ENCODE results near the gene MAP7.

DNA sequence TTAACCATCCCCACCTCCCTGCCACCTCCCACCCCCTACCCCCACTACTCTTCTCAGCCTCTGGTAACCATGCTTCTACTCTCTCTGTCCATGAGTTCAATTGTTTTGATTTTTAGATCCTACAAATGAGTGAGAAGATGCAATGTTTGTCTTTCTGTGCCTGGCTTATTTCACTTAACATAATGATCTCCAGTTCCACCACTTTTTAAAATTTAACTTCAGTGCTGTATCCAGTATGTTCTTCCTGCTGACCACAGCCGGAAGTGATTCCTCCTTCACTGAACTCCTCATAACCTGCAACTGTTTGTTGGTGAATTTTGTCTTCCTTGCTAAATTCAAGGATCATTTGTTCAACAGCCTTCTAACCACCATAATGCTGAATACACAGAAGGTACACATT is 3.9 kb downstream of the MAP7 start:
- TF ChIP-seq POLR2AphosphoS5 (IDR thresholded peaks at IDR 0.05; ENCODE audit: low read depth, low read length) (no peak), TAF1 (IDR thresholded peaks at IDR 0.05; ENCODE audit: low read depth, low read length) (no peak), POLR2A (IDR thresholded peaks at IDR 0.05; ENCODE audit: low read depth, low read length) (no peak), POU2F2 (IDR thresholded peaks at IDR 0.05; ENCODE audit: low read depth, low read length) (no peak), SPI1 (IDR thresholded peaks at IDR 0.05; ENCODE audit: low read depth, low read length) (no peak), PAX5 (IDR thresholded peaks at IDR 0.05; ENCODE audit: insufficient read depth, low read length, severe bottlenecking) (no peak)

All from GM12891 (cell line).